A673 (cell line): Measurements from ENCODE around the gene ZDHHC11B. TPM values are rescaled to one million over a fixed set of nuclear protein-coding genes. Genes with fewer than 3 reads are reported as not detected.
"Not testable (repeated sequence)": the region's sequence is repeated elsewhere in the genome, so short reads cannot be mapped to it uniquely, and the experiment has no call there.

Experiments
- BruUV-seq: library from RNA; stranded (reverse); fragments of 400-500 nt; replicated peaks from 2 replicates; lab custom pipeline; 2021; lab: Mats Ljungman, UMichigan
- CTCF ChIA-PET: fragments of 300-600 bp; sonication (Branson Sonifier 250); formaldehyde crosslinking; loops from one replicate; lab custom pipeline; 2022; ENCODE audit warnings: antibody characterized with exemption; lab: Charles Lee
- POLR2A ChIA-PET: fragments of 300-600 bp; sonication (Branson Sonifier 250); formaldehyde crosslinking; loops from one replicate; lab custom pipeline; 2022; ENCODE audit warnings: antibody characterized with exemption; ENCODE audit not compliant: low non-redundant PET; lab: Charles Lee
- DNase-seq: peaks from one replicate; pipeline ENCODE4 v3.0.0-alpha.2; 2015; ENCODE audit warnings: low spot score
- H3K27ac ChIP-seq: fragments of 200-600 bp; sonication (generic); 2 replicates; pipeline ENCODE4 v1.5.1; 2016; ENCODE audit warnings: mixed run types, low read depth, mild to moderate bottlenecking, mixed read lengths, antibody characterized with exemption, low read length; ENCODE audit not compliant: poor library complexity, severe bottlenecking
- H3K27me3 ChIP-seq: fragments of 200-600 bp; sonication (generic); replicated peaks from 2 replicates; pipeline ENCODE4 v1.6.1; 2017; ENCODE audit warnings: mixed run types, low read depth, mild to moderate bottlenecking, mixed read lengths, antibody characterized with exemption, low read length; ENCODE audit not compliant: insufficient read depth, poor library complexity
- H3K36me3 ChIP-seq: fragments of 200-600 bp; sonication (generic); 2 replicates; pipeline ENCODE4 v1.6.1; 2016; ENCODE audit warnings: mixed run types, mild to moderate bottlenecking, mixed read lengths, antibody characterized with exemption, low read length; ENCODE audit not compliant: insufficient read depth, poor library complexity, severe bottlenecking
- H3K4me1 ChIP-seq: fragments of 200-600 bp; sonication (generic); 2 replicates; pipeline ENCODE4 v1.6.1; 2017; ENCODE audit warnings: mixed run types, mild to moderate bottlenecking, mixed read lengths, antibody characterized with exemption, low read length; ENCODE audit not compliant: insufficient read depth, poor library complexity, severe bottlenecking
- H3K4me3 ChIP-seq: fragments of 200-600 bp; sonication (generic); 2 replicates; pipeline ENCODE4 v1.5.1; 2016; ENCODE audit warnings: low read depth, mixed run types, mild to moderate bottlenecking, mixed read lengths, low read length; ENCODE audit not compliant: poor library complexity, severe bottlenecking
- H3K9me3 ChIP-seq: fragments of 200-600 bp; sonication (generic); 2 replicates; pipeline ENCODE4 v1.6.1; 2016; ENCODE audit warnings: mixed run types, low read depth, mild to moderate bottlenecking, mixed read lengths, antibody characterized with exemption, low read length; ENCODE audit not compliant: poor library complexity, severe bottlenecking
- intact Hi-C: fragments of 100-400 bp; cut with micrococcal nuclease; formaldehyde crosslinking; loops from one replicate; pipeline ENCODE4 v1.10.0; 2022; ENCODE audit not compliant: unreplicated experiment
- total RNA-seq: library from RNA; stranded (reverse); gene quantifications from 2 replicates; pipeline ENCODE4 v1.2.3, GENCODE V29; 2021

The ZDHHC11B gene
- total RNA-seq, 1 experiment from 2014 or later = 1.3 TPM

- intact Hi-C loops, H3K4me3 ChIP-seq, POLR2A ChIA-PET, H3K36me3 ChIP-seq, CTCF ChIA-PET, DNase-seq, BruUV-seq, H3K9me3 ChIP-seq, H3K4me1 ChIP-seq, H3K27ac ChIP-seq: not testable (repeated sequence)
- peaks cover 23% of the 10 kb centered on the region for H3K27me3 ChIP-seq
Measured at GRCh38 chr5:713686-714085, 70.8 kb downstream of the ZDHHC11B start.

DNA sequence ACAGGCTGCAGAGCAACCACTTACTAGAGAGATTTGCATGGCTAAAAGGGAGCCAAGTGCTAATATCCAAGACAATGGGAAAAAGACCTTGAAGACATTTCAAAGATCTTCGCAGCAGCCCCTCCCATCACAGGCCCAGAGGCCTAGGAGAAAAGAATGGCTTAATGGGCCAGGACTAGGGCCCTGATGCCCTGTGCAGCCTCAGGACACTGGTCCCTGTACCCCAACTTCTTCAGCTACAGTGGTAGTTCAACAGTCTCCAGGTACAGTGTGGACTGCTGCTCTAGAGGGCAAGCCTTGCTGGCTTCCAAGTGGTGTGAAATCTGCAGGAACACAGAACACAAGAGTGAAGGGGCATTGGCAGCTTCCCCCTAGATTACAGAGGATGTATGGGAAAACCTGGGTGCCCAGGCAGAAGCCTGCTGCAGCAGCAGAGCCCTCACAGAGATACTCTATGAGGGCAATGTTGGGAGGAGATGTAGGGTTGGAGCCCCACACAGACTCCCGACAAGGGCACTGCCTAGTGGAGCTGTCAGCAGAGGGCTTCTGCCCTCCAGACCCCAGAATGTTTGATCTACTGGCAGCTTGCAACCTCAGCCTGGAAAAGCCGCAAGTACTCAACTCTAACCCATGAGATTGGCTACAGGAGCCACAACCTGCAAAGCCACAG lies 75.5 kb downstream of the ZDHHC11B start:
- H3K27ac ChIP-seq, POLR2A ChIA-PET, DNase-seq, H3K9me3 ChIP-seq, CTCF ChIA-PET, H3K4me3 ChIP-seq, intact Hi-C loops, H3K36me3 ChIP-seq, BruUV-seq, H3K4me1 ChIP-seq, H3K27me3 ChIP-seq: not testable (repeated sequence)

- H3K36me3 ChIP-seq, H3K4me1 ChIP-seq, DNase-seq, BruUV-seq, CTCF ChIA-PET, H3K4me3 ChIP-seq, POLR2A ChIA-PET, H3K27me3 ChIP-seq, H3K9me3 ChIP-seq, H3K27ac ChIP-seq, intact Hi-C loops: not testable (repeated sequence)
Measured at GRCh38 chr5:708374-708773, 76.2 kb downstream of the ZDHHC11B start.

- intact Hi-C loops, POLR2A ChIA-PET: not testable (repeated sequence)
Measured at GRCh38 chr5:706127-706526, 78.4 kb downstream of the ZDHHC11B start.

GRCh38 chr5:696753-697702 lies 87.5 kb downstream of the ZDHHC11B start:
- intact Hi-C loops, H3K9me3 ChIP-seq, POLR2A ChIA-PET, H3K27ac ChIP-seq, H3K36me3 ChIP-seq, BruUV-seq, CTCF ChIA-PET, DNase-seq, H3K4me1 ChIP-seq, H3K4me3 ChIP-seq: not testable (repeated sequence)
- peaks cover 38% of the 10 kb centered on the region for H3K27me3 ChIP-seq

More at GRCh38 chr5:706127-706526, 78.4 kb downstream of the ZDHHC11B start:
- CTCF ChIA-PET, H3K9me3 ChIP-seq, H3K4me1 ChIP-seq, H3K4me3 ChIP-seq, H3K36me3 ChIP-seq, H3K27me3 ChIP-seq, H3K27ac ChIP-seq, DNase-seq, BruUV-seq: not testable (repeated sequence)

GRCh38 chr5:696191-696590 lies 88.3 kb downstream of the ZDHHC11B start:
- H3K27me3 ChIP-seq = peaks cover 35% of the 10 kb centered on the region
- CTCF ChIA-PET, H3K27ac ChIP-seq, H3K36me3 ChIP-seq, H3K4me3 ChIP-seq, H3K9me3 ChIP-seq, DNase-seq, BruUV-seq, H3K4me1 ChIP-seq, intact Hi-C loops, POLR2A ChIA-PET: not testable (repeated sequence)

GRCh38 chr5:695475-695874 lies 89.1 kb downstream of the ZDHHC11B start:
- BruUV-seq, DNase-seq: not testable (repeated sequence)

More at GRCh38 chr5:695475-695874, 89.1 kb downstream of the ZDHHC11B start:
- POLR2A ChIA-PET, H3K36me3 ChIP-seq, CTCF ChIA-PET, H3K27ac ChIP-seq, H3K9me3 ChIP-seq, intact Hi-C loops, H3K4me1 ChIP-seq, H3K4me3 ChIP-seq: not testable (repeated sequence)
- H3K27me3 ChIP-seq = peaks cover 35% of the 10 kb centered on the region
